Stimulated activated CD8-positive, alpha-beta memory T cell treated with anti-CD3 and anti-CD28 coated beads, Interleukin-7, amount 100 ng/mL, for 48 hours (primary cell): ENCODE measurements around the gene DSCAM.

Experiments
- DNase-seq, 2 donors: peaks; one replicate each; pipeline ENCODE4 v3.0.0-alpha.2; 2020; ENCODE audit warnings: low read depth in 1 of 2; ENCODE audit errors: extremely low read depth in 1 of 2

DSCAM gene

GRCh38 chr21:40668555-40669275 lies 178.2 kb downstream of the DSCAM start:
- no peak for DNase-seq

GRCh38 chr21:40667967-40668366 lies 179.0 kb downstream of the DSCAM start:
- DNase-seq = no peak

GRCh38 chr21:40662889-40663288 lies 184.1 kb downstream of the DSCAM start:
- DNase-seq = no peak

- no peak for DNase-seq
These were observed 186.5 kb downstream of the DSCAM start for GRCh38 chr21:40660461-40660860.

- no peak for DNase-seq
These were observed 188.6 kb downstream of the DSCAM start for GRCh38 chr21:40658311-40658710.

GRCh38 chr21:40652436-40652835 lies 194.5 kb downstream of the DSCAM start:
- DNase-seq = no peak

- DNase-seq = no peak
These were observed 199.3 kb downstream of the DSCAM start for GRCh38 chr21:40647706-40648105.

- no peak for DNase-seq
These were observed 200.3 kb downstream of the DSCAM start for GRCh38 chr21:40646651-40647050.

GRCh38 chr21:40641042-40641441 lies 205.9 kb downstream of the DSCAM start:
- DNase-seq = no peak

GRCh38 chr21:40640266-40640789 lies 206.6 kb downstream of the DSCAM start:
- DNase-seq = no peak

GRCh38 chr21:40639616-40640194 lies 207.3 kb downstream of the DSCAM start:
- no peak for DNase-seq

- no peak for DNase-seq
These were observed 208.3 kb downstream of the DSCAM start for GRCh38 chr21:40638466-40639251.

- no peak for DNase-seq
These were observed 210.9 kb downstream of the DSCAM start for GRCh38 chr21:40636026-40636425.

GRCh38 chr21:40635391-40635790 lies 211.6 kb downstream of the DSCAM start:
- DNase-seq = no peak

- no peak for DNase-seq
These were observed 212.8 kb downstream of the DSCAM start for GRCh38 chr21:40634141-40634540.

GRCh38 chr21:40633048-40633447 lies 213.9 kb downstream of the DSCAM start:
- no peak for DNase-seq

GRCh38 chr21:40631211-40631610 lies 215.7 kb downstream of the DSCAM start:
- no peak for DNase-seq

GRCh38 chr21:40625991-40626390 lies 221.0 kb downstream of the DSCAM start:
- DNase-seq = no peak

- DNase-seq = no peak
These were observed 223.4 kb downstream of the DSCAM start for GRCh38 chr21:40623528-40623927.

- no peak for DNase-seq
These were observed 224.4 kb downstream of the DSCAM start for GRCh38 chr21:40622531-40622930.

- DNase-seq = no peak
These were observed 226.4 kb downstream of the DSCAM start for GRCh38 chr21:40620386-40621145.
